ENCODE data around the gene EPHB2.
A peak's percentile ranks its signal among the peaks of the same experiment; 100 is the strongest.
"Not testable (repeated sequence)": the region's sequence is repeated elsewhere in the genome, so short reads cannot be mapped to it uniquely, and the experiment has no call there.

The EPHB2 gene

DNA sequence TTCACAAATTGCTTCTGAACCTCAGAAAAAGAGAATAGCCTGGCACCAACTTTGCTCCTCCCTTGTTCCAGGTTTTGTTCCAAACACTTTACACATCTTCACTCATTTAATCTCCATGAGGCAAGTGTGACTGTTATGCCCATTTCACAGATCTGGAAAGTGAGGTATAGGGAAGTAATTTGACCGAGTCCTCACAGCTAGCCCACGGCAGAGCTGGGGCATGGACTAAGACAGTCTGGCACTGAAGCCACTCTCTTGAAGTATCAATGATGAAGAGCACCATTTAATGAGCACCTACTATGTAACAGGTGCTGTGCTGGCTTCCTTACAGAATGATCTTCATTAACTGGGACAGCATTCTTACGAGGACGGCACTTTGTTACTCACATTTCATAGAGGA, 38.6 kb upstream of the EPHB2 start:
- FAIRE-seq: no peak
- TF ChIP-seq, protein P1, sequence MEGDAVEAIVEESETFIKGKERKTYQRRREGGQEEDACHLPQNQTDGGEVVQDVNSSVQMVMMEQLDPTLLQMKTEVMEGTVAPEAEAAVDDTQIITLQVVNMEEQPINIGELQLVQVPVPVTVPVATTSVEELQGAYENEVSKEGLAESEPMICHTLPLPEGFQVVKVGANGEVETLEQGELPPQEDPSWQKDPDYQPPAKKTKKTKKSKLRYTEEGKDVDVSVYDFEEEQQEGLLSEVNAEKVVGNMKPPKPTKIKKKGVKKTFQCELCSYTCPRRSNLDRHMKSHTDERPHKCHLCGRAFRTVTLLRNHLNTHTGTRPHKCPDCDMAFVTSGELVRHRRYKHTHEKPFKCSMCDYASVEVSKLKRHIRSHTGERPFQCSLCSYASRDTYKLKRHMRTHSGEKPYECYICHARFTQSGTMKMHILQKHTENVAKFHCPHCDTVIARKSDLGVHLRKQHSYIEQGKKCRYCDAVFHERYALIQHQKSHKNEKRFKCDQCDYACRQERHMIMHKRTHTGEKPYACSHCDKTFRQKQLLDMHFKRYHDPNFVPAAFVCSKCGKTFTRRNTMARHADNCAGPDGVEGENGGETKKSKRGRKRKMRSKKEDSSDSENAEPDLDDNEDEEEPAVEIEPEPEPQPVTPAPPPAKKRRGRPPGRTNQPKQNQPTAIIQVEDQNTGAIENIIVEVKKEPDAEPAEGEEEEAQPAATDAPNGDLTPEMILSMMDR (IDR thresholded peaks at IDR 0.05; ENCODE audit: insufficient read depth, missing control alignments): no peak
- DNase-seq (ENCODE audit: insufficient read length, low spot score): no peak

DNA sequence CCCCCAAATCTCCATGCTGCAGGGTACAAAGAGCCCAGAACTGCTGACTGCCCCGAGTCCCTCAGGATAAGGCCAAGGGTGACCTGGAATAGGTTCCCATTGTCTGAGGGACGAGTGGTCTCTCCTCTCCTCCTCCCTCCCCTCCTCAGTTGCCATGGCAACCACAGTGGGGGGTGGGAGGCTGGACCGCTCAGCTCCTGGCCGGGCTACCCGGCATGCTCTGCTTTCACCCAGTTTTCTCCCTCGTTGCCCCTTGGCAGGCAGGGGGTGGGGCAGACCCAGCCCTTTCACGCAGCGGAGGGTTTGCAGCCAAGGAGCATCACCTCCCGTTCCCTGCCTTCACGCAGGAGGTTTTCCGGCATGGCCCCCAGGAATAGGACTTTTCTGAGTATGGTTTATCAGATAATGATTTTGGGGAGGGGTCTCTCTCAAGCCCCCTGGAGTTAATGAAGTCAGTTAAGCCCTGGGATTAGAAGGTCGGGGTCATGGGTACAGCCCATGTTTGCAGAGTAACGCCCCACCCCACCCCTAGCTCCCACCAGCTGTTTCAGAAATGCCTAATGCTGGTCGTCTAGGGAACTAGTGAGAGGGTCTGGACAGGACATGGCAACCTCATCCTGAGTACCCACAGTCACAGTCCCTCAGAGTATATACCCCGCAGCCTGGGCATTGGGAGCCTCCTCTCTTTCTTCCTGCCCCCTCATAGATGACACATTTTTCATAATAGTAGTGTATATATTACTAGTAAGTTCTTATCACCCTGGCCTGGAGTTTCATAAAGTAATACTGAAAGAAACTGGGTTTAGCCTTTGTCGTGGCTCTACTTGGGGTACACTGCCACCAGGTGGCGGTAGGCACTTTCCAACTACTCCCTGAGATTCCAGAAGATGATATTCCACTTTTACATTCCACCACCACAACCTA, 36.9 kb upstream of the EPHB2 start:
- no peak for DNase-seq (ENCODE audit: insufficient read length, low spot score)
- TF ChIP-seq, protein P1 (IDR thresholded peaks at IDR 0.05; ENCODE audit: insufficient read depth, missing control alignments): peak; percentile 54
- FAIRE-seq: no peak

DNA sequence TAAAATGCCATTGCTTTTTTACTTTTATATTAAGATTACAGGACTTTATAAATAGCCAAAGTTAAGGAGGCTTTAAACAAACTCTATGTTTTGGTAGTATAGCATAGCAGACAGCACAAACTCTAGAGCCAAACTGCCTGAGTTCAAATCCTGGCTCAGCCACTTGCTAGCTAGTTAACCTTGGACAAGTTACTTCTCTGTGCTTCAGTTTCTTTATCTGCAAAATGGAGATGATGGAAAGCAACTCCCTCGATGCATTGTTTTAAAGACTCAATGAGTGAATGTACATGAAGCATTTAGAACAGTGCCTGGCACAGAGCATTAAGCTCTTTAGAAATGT, 36.3 kb upstream of the EPHB2 start:
- DNase-seq (ENCODE audit: insufficient read length, low spot score) (no peak), FAIRE-seq (no peak)
- TF ChIP-seq, protein P1 (IDR thresholded peaks at IDR 0.05; ENCODE audit: insufficient read depth, missing control alignments): no peak

DNA sequence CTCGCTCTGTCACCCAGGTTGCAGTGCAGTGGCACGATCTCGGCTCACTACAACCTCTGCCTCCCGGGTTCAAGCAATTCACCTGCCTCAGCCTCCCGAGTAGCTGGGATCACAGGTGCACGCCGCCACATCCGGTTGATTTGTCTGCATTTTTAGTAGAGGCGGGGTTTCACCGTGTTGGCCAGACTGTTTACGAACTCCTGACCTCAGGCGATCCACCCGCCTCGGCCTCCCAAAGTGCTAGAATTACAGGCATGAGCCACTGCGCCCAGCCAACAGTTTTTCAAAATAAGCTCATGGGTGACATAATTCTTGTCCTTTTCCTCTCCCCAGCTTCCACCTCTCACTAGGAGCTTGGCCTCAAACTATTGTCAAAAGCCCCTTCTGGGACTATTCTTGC, 34.5 kb upstream of the EPHB2 start:
- not testable (repeated sequence) for FAIRE-seq; DNase-seq (ENCODE audit: insufficient read length, low spot score)

DNA sequence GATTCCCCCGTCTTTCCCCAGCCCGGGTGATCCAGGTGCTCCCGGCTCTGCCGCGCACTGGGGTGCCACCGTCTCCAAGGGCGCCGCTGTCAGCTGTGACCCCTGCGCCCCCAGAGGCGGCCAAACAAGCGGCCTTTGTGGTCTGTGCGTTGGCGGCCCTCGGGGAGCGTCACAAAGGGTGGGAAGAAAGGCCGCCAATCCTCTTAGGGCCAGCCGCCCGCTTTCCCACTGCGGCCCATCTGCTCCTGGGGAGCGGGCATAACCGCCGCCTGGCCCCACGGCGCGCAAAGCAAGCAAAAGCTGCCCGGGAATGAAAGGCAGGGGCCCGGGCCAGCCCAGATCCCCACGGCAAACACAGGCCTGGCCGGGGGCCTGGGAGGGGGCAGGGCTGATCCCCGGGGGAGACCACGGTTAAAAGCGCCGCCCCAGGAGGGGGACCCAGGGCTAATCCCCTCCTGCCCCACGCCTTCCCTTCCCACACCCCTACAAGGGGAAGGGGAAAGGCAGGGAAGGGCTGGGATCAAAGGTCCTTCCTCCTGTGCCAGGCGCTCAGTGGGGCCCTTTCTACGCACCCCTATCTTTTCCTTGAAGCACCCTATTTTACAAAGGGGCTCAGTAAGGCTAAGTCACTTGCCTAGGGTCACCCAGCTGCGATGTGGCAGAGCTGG, 33.6 kb upstream of the EPHB2 start:
- FAIRE-seq (no peak), DNase-seq (ENCODE audit: insufficient read length, low spot score) (peak; percentile 41)
- TF ChIP-seq, protein P1 (IDR thresholded peaks at IDR 0.05; ENCODE audit: insufficient read depth, missing control alignments): no peak

DNA sequence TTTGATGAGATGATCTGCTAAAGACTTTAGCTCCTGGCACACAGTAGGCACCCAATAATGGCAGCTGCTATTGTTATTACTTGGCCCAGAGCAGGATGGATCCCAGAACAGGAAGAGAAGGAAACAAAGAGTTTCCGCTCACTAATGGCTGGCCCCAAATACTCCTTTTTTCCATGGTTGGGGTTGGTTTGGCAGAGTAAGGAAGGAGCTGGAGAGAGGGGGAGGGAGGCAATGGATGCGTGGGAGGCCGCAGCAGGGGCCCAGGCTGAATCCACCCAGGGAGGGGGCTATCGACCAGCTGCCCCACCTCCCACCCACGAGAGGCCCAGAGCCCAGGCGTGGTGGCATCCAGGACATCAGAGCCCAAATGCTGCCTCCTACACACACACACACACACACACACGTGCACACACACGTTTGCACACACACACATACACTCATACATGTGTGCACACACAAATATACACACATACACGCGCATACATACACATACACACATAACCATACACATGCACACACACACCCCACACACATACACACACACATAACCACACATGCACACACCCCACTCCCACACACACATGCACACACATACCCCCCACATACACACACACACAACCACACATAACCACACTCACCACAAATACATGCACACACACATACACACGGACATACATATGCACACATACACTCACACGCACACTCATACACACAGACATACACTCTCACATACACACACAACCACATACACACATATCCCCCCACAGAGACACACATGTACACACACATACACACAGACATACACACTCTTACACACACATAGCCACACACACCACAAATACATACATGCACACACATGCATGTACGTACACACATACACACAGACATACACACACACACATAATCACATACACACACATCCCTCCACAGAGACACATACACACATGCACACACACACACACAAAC, 32.4 kb upstream of the EPHB2 start:
- TF ChIP-seq, protein P1 (IDR thresholded peaks at IDR 0.05; ENCODE audit: insufficient read depth, missing control alignments): no peak
- DNase-seq (ENCODE audit: insufficient read length, low spot score) (no peak), FAIRE-seq (no peak)

DNA sequence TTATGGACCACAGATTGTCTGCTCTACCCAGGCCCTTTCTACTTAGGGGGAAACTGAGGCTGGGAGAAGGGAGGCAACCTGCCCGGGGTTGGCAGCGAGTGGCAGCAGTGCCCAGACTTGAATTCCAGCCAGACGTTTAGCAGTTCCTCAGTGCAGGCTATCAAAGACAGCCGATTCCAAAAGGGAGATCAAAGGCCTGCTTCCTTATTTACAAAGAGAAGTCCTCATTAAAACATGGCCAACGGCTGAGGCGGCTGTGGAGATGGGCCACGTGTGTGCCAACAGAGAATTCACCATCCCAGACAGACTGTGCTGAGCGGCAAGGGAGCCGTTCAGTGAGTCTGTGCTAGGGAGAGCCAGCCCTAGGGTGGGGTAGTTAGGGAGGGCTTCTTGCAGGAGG, 29.9 kb upstream of the EPHB2 start:
- DNase-seq (ENCODE audit: insufficient read length, low spot score) (no peak), FAIRE-seq (no peak)
- TF ChIP-seq, protein P1 (IDR thresholded peaks at IDR 0.05; ENCODE audit: insufficient read depth, missing control alignments): no peak
